SK-N-SH (cell line): ENCODE results near the gene CAMK2D.

ENCODE experiments used
- ELF1 ChIP-seq: IDR thresholded peaks from 2 replicates; pipeline ENCODE4 v1.4.0; 2012
- EZH2phosphoT487 ChIP-seq: fragments of 200-600 bp; sonication (generic); IDR thresholded peaks from 2 replicates; pipeline ENCODE4 v1.6.1; 2017; ENCODE audit warnings: low read depth, mixed run types, mild to moderate bottlenecking, antibody characterized with exemption, moderate library complexity, borderline replicate concordance
- IRF3 ChIP-seq: fragments of 150-350 bp; IDR thresholded peaks from 2 replicates; pipeline ENCODE4 v1.6.1; 2016; ENCODE audit warnings: mild to moderate bottlenecking, low read depth, low read length
- NRF1 ChIP-seq: IDR thresholded peaks from 2 replicates; pipeline ENCODE4 v1.6.1; 2012; ENCODE audit warnings: low read depth, mild to moderate bottlenecking, low read length
- TF ChIP-seq, protein P1 (sequence below): fragments of 200-600 bp; sonication (generic); IDR thresholded peaks from 2 replicates; pipeline ENCODE4 v1.6.1; 2017; ENCODE audit warnings: antibody characterized with exemption, mild to moderate bottlenecking, moderate library complexity

- TF ChIP-seq ELF1 (no peak), EZH2phosphoT487 (no peak), NRF1 (no peak), IRF3 (no peak)
- TF ChIP-seq, protein P1, sequence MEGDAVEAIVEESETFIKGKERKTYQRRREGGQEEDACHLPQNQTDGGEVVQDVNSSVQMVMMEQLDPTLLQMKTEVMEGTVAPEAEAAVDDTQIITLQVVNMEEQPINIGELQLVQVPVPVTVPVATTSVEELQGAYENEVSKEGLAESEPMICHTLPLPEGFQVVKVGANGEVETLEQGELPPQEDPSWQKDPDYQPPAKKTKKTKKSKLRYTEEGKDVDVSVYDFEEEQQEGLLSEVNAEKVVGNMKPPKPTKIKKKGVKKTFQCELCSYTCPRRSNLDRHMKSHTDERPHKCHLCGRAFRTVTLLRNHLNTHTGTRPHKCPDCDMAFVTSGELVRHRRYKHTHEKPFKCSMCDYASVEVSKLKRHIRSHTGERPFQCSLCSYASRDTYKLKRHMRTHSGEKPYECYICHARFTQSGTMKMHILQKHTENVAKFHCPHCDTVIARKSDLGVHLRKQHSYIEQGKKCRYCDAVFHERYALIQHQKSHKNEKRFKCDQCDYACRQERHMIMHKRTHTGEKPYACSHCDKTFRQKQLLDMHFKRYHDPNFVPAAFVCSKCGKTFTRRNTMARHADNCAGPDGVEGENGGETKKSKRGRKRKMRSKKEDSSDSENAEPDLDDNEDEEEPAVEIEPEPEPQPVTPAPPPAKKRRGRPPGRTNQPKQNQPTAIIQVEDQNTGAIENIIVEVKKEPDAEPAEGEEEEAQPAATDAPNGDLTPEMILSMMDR = no peak
These were observed 220.7 kb downstream of the CAMK2D start for GRCh38 chr4:113540859-113541258.
